ENCODE data around the gene SGK2.
"Not testable (repeated sequence)": the region's sequence is repeated elsewhere in the genome, so short reads cannot be mapped to it uniquely, and the experiment has no call there.

SGK2 gene

DNA sequence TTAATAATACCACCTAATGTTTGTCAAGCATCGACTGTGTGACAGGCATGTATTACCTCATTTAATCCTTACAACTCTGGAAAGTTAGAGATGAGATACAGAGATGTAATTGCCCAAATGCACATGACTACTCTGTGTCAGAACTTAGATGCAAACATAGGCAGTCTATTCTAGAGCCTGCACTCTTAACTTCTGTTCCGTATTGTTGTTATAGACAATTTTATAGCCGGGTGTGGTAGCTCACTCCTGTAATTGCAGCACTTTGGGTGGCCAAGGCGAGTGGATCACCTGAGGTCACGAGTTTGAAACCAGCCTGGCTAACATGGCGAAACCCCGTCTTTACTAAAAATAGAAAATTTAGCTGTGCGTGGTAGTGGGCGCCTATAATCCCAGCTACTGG lies 46.9 kb downstream of the SGK2 start:
- no peak for DNase-seq

DNA sequence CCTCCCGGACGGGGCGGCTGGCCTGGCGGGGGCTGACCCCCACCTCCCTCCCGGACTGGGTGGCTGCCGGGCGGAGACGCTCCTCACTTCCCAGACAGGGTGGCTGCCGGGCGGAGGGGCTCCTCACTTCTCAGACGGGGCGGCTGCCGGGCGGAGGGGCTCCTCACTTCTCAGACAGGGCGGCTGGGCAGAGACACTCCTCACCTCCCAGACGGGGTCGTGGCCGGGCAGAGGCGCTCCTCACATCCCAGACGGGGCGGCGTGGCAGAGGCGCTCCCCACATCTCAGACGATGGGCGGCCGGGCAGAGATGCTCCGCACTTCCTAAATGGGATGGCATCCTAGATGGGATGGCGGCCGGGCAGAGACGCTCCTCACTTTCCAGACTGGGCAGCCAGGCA lies 48.5 kb downstream of the SGK2 start:
- DNase-seq, result not testable (repeated sequence)

DNA sequence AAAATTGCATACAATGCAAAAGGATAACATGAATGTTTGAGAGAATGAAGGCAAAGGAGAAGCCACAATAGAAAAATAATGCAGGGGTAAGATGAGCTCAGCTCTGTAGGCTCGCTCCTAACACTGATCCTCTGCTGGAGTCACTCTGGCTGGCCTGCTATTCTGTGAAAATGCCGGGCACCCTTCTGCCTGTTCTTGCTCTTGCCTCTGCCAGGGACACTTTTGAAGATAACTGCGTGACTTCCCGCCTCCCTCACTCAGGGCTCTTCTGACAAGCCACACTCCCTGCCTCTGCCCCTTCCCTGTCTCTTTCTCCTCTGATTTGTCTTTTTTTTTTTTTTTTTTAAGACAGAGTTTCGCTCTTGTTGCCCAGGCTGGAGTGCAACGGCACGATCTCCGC lies 72.8 kb downstream of the SGK2 start:
- no peak for DNase-seq
